Rectal smooth muscle tissue (tissue), 1 donor: ENCODE data around the gene PTTG1.

Experiments used
- H3K27ac ChIP-seq: one replicate; pipeline ENCODE4 v1.7.0; 2013; ENCODE audit warnings: low read depth, low read length, inconsistent platforms
- H3K27me3 ChIP-seq: one replicate; pipeline ENCODE4 v1.7.0; 2013; ENCODE audit warnings: low read length; ENCODE audit not compliant: control insufficient read depth, insufficient read depth
- H3K36me3 ChIP-seq: one replicate; pipeline ENCODE4 v1.7.0; 2013; ENCODE audit warnings: low read length; ENCODE audit not compliant: control insufficient read depth, insufficient read depth
- H3K4me1 ChIP-seq: one replicate; pipeline ENCODE4 v1.7.0; 2013; ENCODE audit warnings: low read length; ENCODE audit not compliant: control insufficient read depth, insufficient read depth
- H3K4me3 ChIP-seq: one replicate; pipeline ENCODE4 v1.7.0; 2013; ENCODE audit warnings: low read length
- H3K9ac ChIP-seq: one replicate; pipeline ENCODE4 v1.7.0; 2013; ENCODE audit warnings: low read length

The PTTG1 gene

GRCh38 chr5:160421625-160422258 lies at the start of gene PTTG1:
Gene PTTG1, plus strand, starts transcription at chr5:160421855. Its CDS starts 458 bp downstream, at chr5:160422313.
- H3K27me3 ChIP-seq: no peaks in the 10 kb centered on the region
- peak within 1 kb of the TSS; percentile 32 for H3K9ac ChIP-seq
- H3K27ac ChIP-seq: peak within 1 kb of the TSS; percentile 34
- no peaks in the 10 kb centered on the region for H3K36me3 ChIP-seq
- H3K4me1 ChIP-seq: peaks cover 6% of the 10 kb centered on the region
- peak within 1 kb of the TSS; percentile 75 for H3K4me3 ChIP-seq

- Histone ChIP-seq H3K9ac (no peak overlapping the region), H3K27me3 (no peaks in the 10 kb centered on the region), H3K4me1 (peaks cover 3% of the 10 kb centered on the region), H3K27ac (no peak overlapping the region), H3K4me3 (no peak overlapping the region), H3K36me3 (no peaks in the 10 kb centered on the region)
Observed at GRCh38 chr5:160375166-160375565, 46.5 kb upstream of the PTTG1 start.

- Histone ChIP-seq H3K4me3 (no peak overlapping the region), H3K36me3 (no peaks in the 10 kb centered on the region), H3K9ac (no peak overlapping the region), H3K27me3 (no peaks in the 10 kb centered on the region), H3K27ac (no peak overlapping the region), H3K4me1 (peaks cover 3% of the 10 kb centered on the region)
Observed at GRCh38 chr5:160375701-160376100, 46.0 kb upstream of the PTTG1 start.

GRCh38 chr5:160376416-160376815 lies 45.2 kb upstream of the PTTG1 start:
- H3K9ac ChIP-seq: no peak overlapping the region
- no peak overlapping the region for H3K27ac ChIP-seq
- no peak overlapping the region for H3K4me3 ChIP-seq
- no peaks in the 10 kb centered on the region for H3K4me1 ChIP-seq
- no peaks in the 10 kb centered on the region for H3K36me3 ChIP-seq
- H3K27me3 ChIP-seq: no peaks in the 10 kb centered on the region

GRCh38 chr5:160377651-160378050 lies 44.0 kb upstream of the PTTG1 start:
- no peak overlapping the region for H3K9ac ChIP-seq
- no peak overlapping the region for H3K4me3 ChIP-seq
- no peaks in the 10 kb centered on the region for H3K36me3 ChIP-seq
- H3K27me3 ChIP-seq: no peaks in the 10 kb centered on the region
- no peak overlapping the region for H3K27ac ChIP-seq
- H3K4me1 ChIP-seq: no peaks in the 10 kb centered on the region

- no peaks in the 10 kb centered on the region for H3K4me1 ChIP-seq
- H3K27ac ChIP-seq: no peak overlapping the region
- H3K9ac ChIP-seq: no peak overlapping the region
- H3K4me3 ChIP-seq: no peak overlapping the region
- no peaks in the 10 kb centered on the region for H3K36me3 ChIP-seq
- no peaks in the 10 kb centered on the region for H3K27me3 ChIP-seq
Observed at GRCh38 chr5:160378330-160378729, 43.3 kb upstream of the PTTG1 start.

GRCh38 chr5:160379511-160379910 lies 42.1 kb upstream of the PTTG1 start:
- Histone ChIP-seq H3K4me3 (no peak overlapping the region), H3K4me1 (no peaks in the 10 kb centered on the region), H3K27ac (no peak overlapping the region), H3K9ac (no peak overlapping the region), H3K27me3 (no peaks in the 10 kb centered on the region), H3K36me3 (no peaks in the 10 kb centered on the region)

- Histone ChIP-seq H3K4me3 (no peak overlapping the region), H3K36me3 (no peaks in the 10 kb centered on the region), H3K4me1 (no peaks in the 10 kb centered on the region), H3K9ac (no peak overlapping the region), H3K27ac (no peak overlapping the region), H3K27me3 (no peaks in the 10 kb centered on the region)
Observed at GRCh38 chr5:160380041-160380440, 41.6 kb upstream of the PTTG1 start.

GRCh38 chr5:160382346-160382745 lies 39.3 kb upstream of the PTTG1 start:
- no peak overlapping the region for H3K9ac ChIP-seq
- no peak overlapping the region for H3K4me3 ChIP-seq
- no peaks in the 10 kb centered on the region for H3K27me3 ChIP-seq
- no peaks in the 10 kb centered on the region for H3K36me3 ChIP-seq
- no peaks in the 10 kb centered on the region for H3K4me1 ChIP-seq
- no peak overlapping the region for H3K27ac ChIP-seq

- Histone ChIP-seq H3K27me3 (no peaks in the 10 kb centered on the region), H3K9ac (no peak overlapping the region), H3K4me3 (no peak overlapping the region), H3K36me3 (no peaks in the 10 kb centered on the region), H3K27ac (no peak overlapping the region), H3K4me1 (no peaks in the 10 kb centered on the region)
Observed at GRCh38 chr5:160384681-160385080, 37.0 kb upstream of the PTTG1 start.

- Histone ChIP-seq H3K27me3 (no peaks in the 10 kb centered on the region), H3K4me3 (no peak overlapping the region), H3K9ac (no peak overlapping the region), H3K27ac (no peak overlapping the region), H3K4me1 (no peaks in the 10 kb centered on the region), H3K36me3 (no peaks in the 10 kb centered on the region)
Observed at GRCh38 chr5:160385496-160385895, 36.2 kb upstream of the PTTG1 start.

- H3K9ac ChIP-seq: no peak overlapping the region
Observed at GRCh38 chr5:160387445-160387844, 34.2 kb upstream of the PTTG1 start.

More at GRCh38 chr5:160387445-160387844, 34.2 kb upstream of the PTTG1 start:
- H3K36me3 ChIP-seq: no peaks in the 10 kb centered on the region
- no peak overlapping the region for H3K4me3 ChIP-seq
- H3K4me1 ChIP-seq: no peaks in the 10 kb centered on the region
- no peak overlapping the region for H3K27ac ChIP-seq
- H3K27me3 ChIP-seq: no peaks in the 10 kb centered on the region
